BLaER1 (cell line): ENCODE results near the gene TPRA1.
"Not testable (repeated sequence)": the region's sequence is repeated elsewhere in the genome, so short reads cannot be mapped to it uniquely, and the experiment has no call there.

Experiments used
- H3K27ac ChIP-seq: shearing (Covaris generic); formaldehyde crosslinking; 2 replicates; pipeline ENCODE4 v1.8.1; 2022
- H3K27me3 ChIP-seq: shearing (Covaris generic); formaldehyde crosslinking; 2 replicates; pipeline ENCODE4 v1.8.1; 2022
- H3K36me3 ChIP-seq: shearing (Covaris generic); formaldehyde crosslinking; 2 replicates; pipeline ENCODE4 v1.8.1; 2022
- H3K4me1 ChIP-seq: shearing (Covaris generic); formaldehyde crosslinking; 2 replicates; pipeline ENCODE4 v1.8.1; 2022
- H3K4me2 ChIP-seq: shearing (Covaris generic); formaldehyde crosslinking; 2 replicates; pipeline ENCODE4 v1.8.1; 2022
- H3K4me3 ChIP-seq: shearing (Covaris generic); formaldehyde crosslinking; 2 replicates; pipeline ENCODE4 v1.8.1; 2022
- H3K9ac ChIP-seq: shearing (Covaris generic); formaldehyde crosslinking; 2 replicates; pipeline ENCODE4 v1.8.1; 2022
- H3K9me3 ChIP-seq: shearing (Covaris generic); formaldehyde crosslinking; 2 replicates; pipeline ENCODE4 v1.8.1; 2022
- H4K20me1 ChIP-seq: shearing (Covaris generic); formaldehyde crosslinking; 2 replicates; pipeline ENCODE4 v1.8.1; 2022
- Cebpa-rat ChIP-seq: shearing (Covaris generic); IDR thresholded peaks from 2 replicates; pipeline ENCODE4 v1.8.1; 2022

The TPRA1 gene

GRCh38 chr3:127535106-127535785 is 55.3 kb downstream of the TPRA1 start:
- H3K4me1 ChIP-seq: peaks cover 94% of the 10 kb centered on the region
- H3K27ac ChIP-seq: peak overlapping the region; percentile 88
- no peak overlapping the region for H3K4me3 ChIP-seq
- peak overlapping the region; percentile 71 for H3K9ac ChIP-seq
- no peak for TF ChIP-seq Cebpa-rat
- no peaks in the 10 kb centered on the region for H3K27me3 ChIP-seq
- H3K4me2 ChIP-seq: peak overlapping the region; percentile 98
- no peaks in the 10 kb centered on the region for H4K20me1 ChIP-seq
- no peaks in the 10 kb centered on the region for H3K9me3 ChIP-seq
- H3K36me3 ChIP-seq: no peaks in the 10 kb centered on the region

DNA sequence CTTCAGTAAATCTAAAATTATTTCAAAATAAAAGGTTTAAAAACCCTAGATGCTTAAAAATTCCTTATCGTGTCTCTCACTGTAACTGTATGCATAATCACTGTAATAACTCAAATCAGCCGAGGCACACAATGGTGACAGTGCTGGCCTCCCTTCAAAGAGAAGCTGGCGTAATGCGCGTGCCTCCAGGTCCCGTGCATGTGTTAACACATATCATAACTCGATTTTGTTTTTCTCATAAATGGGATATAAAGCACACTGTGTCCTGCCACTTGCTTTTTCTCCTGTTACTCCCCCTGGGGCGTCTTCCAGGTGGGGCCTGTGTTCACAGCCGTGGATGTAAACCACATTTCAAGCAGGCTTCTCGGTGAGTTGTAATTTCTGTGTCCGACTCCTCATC is 56.0 kb downstream of the TPRA1 start:
- Histone ChIP-seq H4K20me1 (no peaks in the 10 kb centered on the region), H3K4me3 (no peak overlapping the region), H3K36me3 (no peaks in the 10 kb centered on the region), H3K27me3 (no peaks in the 10 kb centered on the region), H3K27ac (peak overlapping the region; percentile 88; the same call in 1 of the 2 replicates), H3K9ac (no peak overlapping the region), H3K4me2 (no peak overlapping the region), H3K4me1 (peaks cover 94% of the 10 kb centered on the region), H3K9me3 (no peaks in the 10 kb centered on the region)
- TF ChIP-seq Cebpa-rat: no peak

DNA sequence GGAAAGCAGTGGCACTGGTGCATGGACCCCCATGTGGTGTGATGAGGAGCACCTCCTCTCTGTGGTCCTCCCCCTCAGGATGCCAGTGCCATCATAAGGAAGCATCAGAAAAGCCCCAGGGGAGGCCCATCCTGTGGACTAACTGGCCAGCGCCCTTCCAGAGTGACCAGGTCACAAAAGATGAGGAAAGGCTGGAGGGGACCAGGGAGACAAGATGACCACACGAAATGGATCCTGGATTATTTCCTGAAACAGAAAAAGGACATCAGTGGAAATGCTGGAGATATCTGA is 56.4 kb downstream of the TPRA1 start:
- TF ChIP-seq Cebpa-rat: no peak

GRCh38 chr3:127532561-127533203 is 57.9 kb downstream of the TPRA1 start:
- Histone ChIP-seq H3K4me2 (peak overlapping the region; percentile 52), H3K9me3 (peaks cover 4% of the 10 kb centered on the region; the same call in 1 of the 2 replicates), H3K4me3 (no peak overlapping the region), H3K9ac (no peak overlapping the region), H3K27me3 (no peaks in the 10 kb centered on the region), H3K36me3 (no peaks in the 10 kb centered on the region), H3K4me1 (peaks cover 92% of the 10 kb centered on the region), H3K27ac (0 out of 2 replicates have a peak overlapping the region, but pooled peaks have one; percentile 34), H4K20me1 (no peaks in the 10 kb centered on the region)
- no peak for TF ChIP-seq Cebpa-rat

More for the DNA sequence above, 56.4 kb downstream of the TPRA1 start:
- H4K20me1 ChIP-seq: no peaks in the 10 kb centered on the region
- H3K27ac ChIP-seq: no peak overlapping the region
- H3K9me3 ChIP-seq: no peaks in the 10 kb centered on the region
- H3K36me3 ChIP-seq: no peaks in the 10 kb centered on the region
- H3K4me2 ChIP-seq: no peak overlapping the region
- no peaks in the 10 kb centered on the region for H3K27me3 ChIP-seq
- H3K4me3 ChIP-seq: no peak overlapping the region
- peaks cover 95% of the 10 kb centered on the region for H3K4me1 ChIP-seq
- H3K9ac ChIP-seq: no peak overlapping the region

DNA sequence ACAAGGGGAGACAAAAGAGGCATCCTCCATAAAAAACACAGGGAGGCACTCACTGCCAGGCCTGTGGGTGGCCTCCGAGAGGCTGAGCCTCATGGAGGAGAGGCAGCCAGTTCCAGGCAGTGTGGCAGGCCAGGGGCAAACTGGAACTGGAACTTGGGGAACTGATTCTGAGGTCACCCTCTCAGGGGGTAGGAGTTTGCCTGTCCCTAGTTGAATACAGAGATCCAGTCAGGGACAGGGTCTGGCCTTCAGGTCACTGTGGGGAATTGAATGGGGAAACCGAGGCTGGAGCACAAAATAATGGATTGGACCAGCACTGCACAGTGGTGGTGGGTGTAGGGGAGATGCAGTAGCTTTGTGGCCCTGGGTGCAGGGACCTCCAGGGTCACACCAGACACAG is 58.7 kb downstream of the TPRA1 start:
- Histone ChIP-seq H3K9ac (no peak overlapping the region), H3K27me3 (no peaks in the 10 kb centered on the region), H3K4me1 (peaks cover 88% of the 10 kb centered on the region), H3K9me3 (peaks cover 6% of the 10 kb centered on the region; the same call in 1 of the 2 replicates), H3K4me3 (no peak overlapping the region), H4K20me1 (no peaks in the 10 kb centered on the region), H3K4me2 (0 out of 2 replicates have a peak overlapping the region, but pooled peaks have one; percentile 16), H3K36me3 (no peaks in the 10 kb centered on the region), H3K27ac (no peak overlapping the region)
- TF ChIP-seq Cebpa-rat: no peak

DNA sequence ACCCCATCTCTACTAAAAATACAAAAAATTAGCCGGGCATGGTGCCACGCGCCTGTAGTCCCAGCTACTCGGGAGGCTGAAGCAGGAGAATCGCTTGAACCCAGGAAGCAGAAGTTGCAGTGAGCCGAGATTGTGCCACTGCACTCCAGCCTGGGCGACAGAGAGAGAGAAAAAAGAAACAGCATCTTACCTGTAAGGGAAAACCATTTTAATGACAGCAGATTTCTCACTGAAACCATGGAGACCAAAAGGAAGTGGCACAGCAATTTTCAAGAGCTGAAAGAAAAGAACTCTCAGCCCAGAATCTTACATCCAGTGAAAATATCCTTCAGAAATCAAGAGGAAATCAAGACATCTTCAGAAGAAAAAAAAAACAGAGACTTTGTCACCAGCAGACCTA is 59.7 kb downstream of the TPRA1 start:
- Histone ChIP-seq H3K4me2 (0 out of 2 replicates have a peak overlapping the region, but pooled peaks have one; percentile 81), H3K4me1 (peaks cover 78% of the 10 kb centered on the region)
- H3K27ac ChIP-seq, H3K9me3 ChIP-seq, H3K9ac ChIP-seq, H3K4me3 ChIP-seq, H4K20me1 ChIP-seq, H3K27me3 ChIP-seq, H3K36me3 ChIP-seq: not testable (repeated sequence)

GRCh38 chr3:127529346-127530188 is 61.0 kb downstream of the TPRA1 start:
- H4K20me1 ChIP-seq: no peaks in the 10 kb centered on the region
- H3K36me3 ChIP-seq: no peaks in the 10 kb centered on the region
- H3K4me3 ChIP-seq: no peak overlapping the region
- H3K27ac ChIP-seq: peak overlapping the region; percentile 58
- TF ChIP-seq Cebpa-rat: no peak
- H3K4me2 ChIP-seq: peak overlapping the region; percentile 81
- H3K9ac ChIP-seq: no peak overlapping the region
- H3K27me3 ChIP-seq: no peaks in the 10 kb centered on the region
- peaks cover 65% of the 10 kb centered on the region for H3K4me1 ChIP-seq
- H3K9me3 ChIP-seq: peaks cover 6% of the 10 kb centered on the region; the same call in 1 of the 2 replicates

- no peaks in the 10 kb centered on the region for H3K27me3 ChIP-seq
- H3K4me3 ChIP-seq: no peak overlapping the region
- H3K9me3 ChIP-seq: peaks cover 13% of the 10 kb centered on the region
- H3K9ac ChIP-seq: no peak overlapping the region
- no peaks in the 10 kb centered on the region for H4K20me1 ChIP-seq
- H3K4me2 ChIP-seq: no peak overlapping the region
- H3K4me1 ChIP-seq: peaks cover 26% of the 10 kb centered on the region
- H3K36me3 ChIP-seq: no peaks in the 10 kb centered on the region
- H3K27ac ChIP-seq: no peak overlapping the region
- no peak for TF ChIP-seq Cebpa-rat
Measured at GRCh38 chr3:127525373-127525772, 65.2 kb downstream of the TPRA1 start.

DNA sequence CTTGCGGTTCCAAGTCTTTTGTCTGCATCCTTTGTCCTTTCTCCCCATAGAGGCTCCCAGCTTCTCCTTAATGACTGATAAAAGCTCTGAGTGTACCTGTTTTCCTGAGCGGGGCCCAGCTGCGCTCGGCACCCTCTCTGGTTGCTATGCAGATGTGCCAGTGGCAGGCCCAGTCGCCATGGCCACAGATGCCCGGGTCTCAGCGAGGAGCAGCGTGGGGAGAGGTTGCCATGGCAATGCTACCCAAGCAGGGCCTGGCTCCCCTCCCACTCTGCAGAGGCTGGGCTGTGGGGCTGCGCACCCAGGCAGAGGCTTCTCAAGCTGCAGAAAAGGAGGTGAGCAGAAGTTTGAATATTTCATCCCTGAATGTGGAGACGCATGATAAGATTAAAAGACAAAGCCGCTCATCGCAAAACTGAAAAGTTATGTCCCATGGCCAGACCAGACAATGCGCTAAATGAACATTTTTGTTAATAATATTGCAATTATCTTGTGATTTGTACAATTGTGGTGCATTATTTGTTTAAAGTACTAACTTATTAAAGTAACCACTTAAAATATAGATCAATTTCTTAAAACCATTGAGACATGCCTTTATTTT is 66.1 kb downstream of the TPRA1 start:
- no peaks in the 10 kb centered on the region for H4K20me1 ChIP-seq
- no peaks in the 10 kb centered on the region for H3K27me3 ChIP-seq
- no peak overlapping the region for H3K4me2 ChIP-seq
- H3K4me3 ChIP-seq: no peak overlapping the region
- H3K4me1 ChIP-seq: peaks cover 16% of the 10 kb centered on the region
- peaks cover 13% of the 10 kb centered on the region for H3K9me3 ChIP-seq
- H3K9ac ChIP-seq: no peak overlapping the region
- TF ChIP-seq Cebpa-rat: no peak
- H3K36me3 ChIP-seq: no peaks in the 10 kb centered on the region
- H3K27ac ChIP-seq: no peak overlapping the region
